Astrocyte of the cerebellum (primary cell): Measurements from ENCODE around the gene TMEM63B.

Source experiments
- DNase-seq: peaks from one replicate; pipeline ENCODE4 v3.0.0-alpha.2; 2011; ENCODE audit warnings: low read depth
- H3K4me3 ChIP-seq: 2 replicates; pipeline ENCODE4 v1.5.1; 2011; ENCODE audit warnings: mild to moderate bottlenecking, low read depth, low read length, moderate library complexity
- CTCF ChIP-seq: IDR thresholded peaks from 2 replicates; pipeline ENCODE4 v1.5.1; 2012; ENCODE audit warnings: low read length, low read depth, moderate library complexity, mild to moderate bottlenecking; ENCODE audit errors: missing control alignments
- in situ Hi-C: cut with HindIII; loops from 2 replicates; pipeline ENCODE4 v1.10.0; 2017; ENCODE audit warnings: low sequenced_read_pairs

The TMEM63B gene

DNA sequence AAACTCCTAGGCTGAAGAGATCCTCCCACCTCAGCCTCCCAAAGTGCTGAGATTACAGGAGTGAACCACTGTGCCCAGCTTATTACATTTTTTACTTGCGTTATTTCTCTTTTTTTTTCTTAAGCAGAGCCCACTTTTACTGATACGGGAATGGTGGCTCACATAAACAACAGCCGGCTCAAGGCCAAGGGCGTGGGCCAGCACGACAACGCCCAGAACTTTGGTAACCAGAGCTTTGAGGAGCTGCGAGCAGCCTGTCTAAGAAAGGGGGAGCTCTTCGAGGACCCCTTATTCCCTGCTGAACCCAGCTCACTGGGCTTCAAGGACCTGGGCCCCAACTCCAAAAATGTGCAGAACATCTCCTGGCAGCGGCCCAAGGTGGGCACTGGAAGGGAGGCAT, 41.8 kb downstream of the TMEM63B start:
- in situ Hi-C loops, result no loop called here
- DNase-seq, result no peak
- no peak overlapping the region for H3K4me3 ChIP-seq
- TF ChIP-seq CTCF, result no peak

GRCh38 chr6:44169886-44170570, 42.7 kb downstream of the TMEM63B start:
- TF ChIP-seq CTCF, result no peak
- in situ Hi-C loops, result no loop called here
- no peak for DNase-seq
- no peak overlapping the region for H3K4me3 ChIP-seq

GRCh38 chr6:44171899-44172546, 44.7 kb downstream of the TMEM63B start:
- no peak for DNase-seq
- in situ Hi-C loops, result no loop called here
- H3K4me3 ChIP-seq, result no peak overlapping the region
- TF ChIP-seq CTCF, result no peak

DNA sequence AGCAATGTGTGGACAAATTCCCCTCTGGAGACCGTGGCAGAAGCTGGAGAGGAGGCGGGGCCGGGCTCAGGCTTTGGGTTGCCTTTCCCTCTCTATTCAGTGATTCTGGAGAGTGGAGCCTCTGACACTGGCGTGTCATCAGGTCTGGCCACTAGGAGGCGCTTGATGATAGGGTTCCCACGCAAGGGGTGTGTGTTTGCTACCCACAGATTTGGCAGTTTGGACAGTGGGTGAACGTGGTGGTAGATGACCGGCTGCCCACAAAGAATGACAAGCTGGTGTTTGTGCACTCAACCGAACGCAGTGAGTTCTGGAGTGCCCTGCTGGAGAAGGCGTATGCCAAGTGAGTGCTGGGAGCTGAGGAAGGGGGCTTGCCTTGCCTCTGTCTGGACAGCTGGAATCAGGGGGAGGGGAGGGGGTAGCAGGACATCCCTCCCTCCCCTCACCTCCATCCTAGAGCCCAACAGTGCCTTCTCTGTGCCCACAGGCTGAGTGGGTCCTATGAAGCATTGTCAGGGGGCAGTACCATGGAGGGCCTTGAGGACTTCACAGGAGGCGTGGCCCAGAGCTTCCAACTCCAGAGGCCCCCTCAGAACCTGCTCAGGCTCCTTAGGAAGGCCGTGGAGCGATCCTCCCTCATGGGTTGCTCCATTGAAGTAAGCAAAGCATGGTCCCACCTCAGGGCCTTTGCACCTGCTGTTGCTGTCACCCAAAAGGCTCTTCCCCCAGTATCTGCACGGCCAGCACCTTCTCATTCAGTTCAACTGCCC, 45.6 kb downstream of the TMEM63B start:
- in situ Hi-C loops, result no loop called here
- H3K4me3 ChIP-seq, result no peak overlapping the region
- peak; percentile 53 for DNase-seq
- peak; percentile 95 for TF ChIP-seq CTCF

DNA sequence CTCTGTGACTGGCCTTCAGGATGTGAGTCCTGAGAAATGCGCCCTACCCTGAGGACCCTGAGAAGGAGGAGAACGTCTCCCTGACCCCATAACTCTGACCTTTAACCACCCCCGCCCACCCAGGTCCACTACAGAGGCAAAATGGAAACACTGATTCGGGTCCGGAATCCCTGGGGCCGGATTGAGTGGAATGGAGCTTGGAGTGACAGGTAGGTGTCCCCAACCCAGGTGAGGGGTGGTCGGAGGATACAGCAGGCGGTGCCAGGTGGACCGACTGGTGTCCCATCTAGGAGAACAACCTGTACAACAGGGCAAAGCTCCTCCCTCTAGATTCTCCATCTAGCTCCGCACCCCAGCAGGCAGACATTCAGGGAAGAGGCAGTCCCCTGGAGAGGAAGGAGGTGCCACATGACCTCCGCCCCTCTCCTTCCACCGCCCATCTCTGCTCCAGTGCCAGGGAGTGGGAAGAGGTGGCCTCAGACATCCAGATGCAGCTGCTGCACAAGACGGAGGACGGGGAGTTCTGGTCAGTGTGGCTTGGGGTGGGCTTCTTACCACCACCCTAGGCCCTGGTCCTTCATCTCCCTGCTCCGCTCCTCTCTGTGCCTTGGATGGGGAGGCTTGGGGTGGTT, 48.9 kb downstream of the TMEM63B start:
- in situ Hi-C loops, result no loop called here
- H3K4me3 ChIP-seq, result no peak overlapping the region
- TF ChIP-seq CTCF, result no peak
- DNase-seq, result no peak

- no peak for TF ChIP-seq CTCF
- no peak for DNase-seq
- H3K4me3 ChIP-seq, result no peak overlapping the region
- in situ Hi-C loops, result no loop called here
Measured at GRCh38 chr6:44176762-44177509, 49.6 kb downstream of the TMEM63B start.
